Measurements from ENCODE around the gene DYSF.

Gene DYSF

GRCh38 chr2:71446505-71446904, 6.9 kb upstream of the DYSF start:
- Mint-ChIP-seq H3K4me3 (no peak overlapping the region), H3K27me3 (ENCODE audit: low read depth, poor library complexity) (peaks cover 7% of the 10 kb centered on the region), H3K27ac (no peak overlapping the region), H3K4me1 (peaks cover 26% of the 10 kb centered on the region), H3K9me3 (peaks cover 8% of the 10 kb centered on the region), H3K36me3 (ENCODE audit: low read depth) (peaks cover 35% of the 10 kb centered on the region)
- DNase-seq, result no peak
- no peak for TF ChIP-seq CTCF (IDR thresholded peaks at IDR 0.05)

- peaks cover 45% of the 10 kb centered on the region for H3K4me1 Mint-ChIP-seq
- H3K27me3 Mint-ChIP-seq (ENCODE audit: low read depth, poor library complexity), result peaks cover 32% of the 10 kb centered on the region
- no peak for DNase-seq
- peaks cover 13% of the 10 kb centered on the region for H3K36me3 Mint-ChIP-seq (ENCODE audit: low read depth)
- no peak overlapping the region for H3K4me3 Mint-ChIP-seq
- peaks cover 5% of the 10 kb centered on the region for H3K9me3 Mint-ChIP-seq
- no peak overlapping the region for H3K27ac Mint-ChIP-seq
- no peak for TF ChIP-seq CTCF (IDR thresholded peaks at IDR 0.05)
Observed at GRCh38 chr2:71449343-71449742, 4.0 kb upstream of the DYSF start.

- no peak for DNase-seq
- no peak overlapping the region for H3K27ac Mint-ChIP-seq
- H3K9me3 Mint-ChIP-seq, result no peaks in the 10 kb centered on the region
- H3K36me3 Mint-ChIP-seq (ENCODE audit: low read depth), result no peaks in the 10 kb centered on the region
- H3K27me3 Mint-ChIP-seq (ENCODE audit: low read depth, poor library complexity), result peaks cover 44% of the 10 kb centered on the region
- H3K4me1 Mint-ChIP-seq, result peaks cover 56% of the 10 kb centered on the region
- no peak overlapping the region for H3K4me3 Mint-ChIP-seq
- no peak for TF ChIP-seq CTCF (IDR thresholded peaks at IDR 0.05)
Observed at GRCh38 chr2:71451705-71452104, 1.7 kb upstream of the DYSF start.

- H3K36me3 Mint-ChIP-seq (ENCODE audit: low read depth), result no peaks in the 10 kb centered on the region
- DNase-seq, result no peak
- H3K4me1 Mint-ChIP-seq, result peaks cover 61% of the 10 kb centered on the region
- no peak overlapping the region for H3K27ac Mint-ChIP-seq
- no peak overlapping the region for H3K4me3 Mint-ChIP-seq
- no peaks in the 10 kb centered on the region for H3K9me3 Mint-ChIP-seq
- TF ChIP-seq CTCF (IDR thresholded peaks at IDR 0.05), result no peak
- H3K27me3 Mint-ChIP-seq (ENCODE audit: low read depth, poor library complexity), result peaks cover 44% of the 10 kb centered on the region
Observed at GRCh38 chr2:71452565-71452964, 796 bp upstream of the DYSF start.

- Mint-ChIP-seq H3K9me3 (no peaks in the 10 kb centered on the region), H3K36me3 (ENCODE audit: low read depth) (no peaks in the 10 kb centered on the region), H3K4me1 (peaks cover 66% of the 10 kb centered on the region), H3K4me3 (peak overlapping the region; percentile 76), H3K27ac (no peak overlapping the region), H3K27me3 (ENCODE audit: low read depth, poor library complexity) (peaks cover 47% of the 10 kb centered on the region)
- no peak for DNase-seq
- TF ChIP-seq CTCF (IDR thresholded peaks at IDR 0.05), result no peak
Observed at GRCh38 chr2:71454221-71455010, 1.1 kb downstream of the DYSF start.
